OCI-LY7 (cell line): ENCODE measurements around the gene DNAI2. TPM values are rescaled to one million over a fixed set of nuclear protein-coding genes. Genes with fewer than 3 reads are reported as not detected.

Experiments used
- Bru-seq: library from RNA; stranded (reverse); fragments of 400-500 nt; gene quantifications from one replicate; lab custom pipeline; 2021; lab: Mats Ljungman, UMichigan
- BruChase-seq, 2 experiments: library from RNA; stranded (reverse); fragments of 400-500 nt; gene quantifications; one replicate each; lab custom pipeline; 2021; lab: Mats Ljungman, UMichigan
- BruUV-seq: library from RNA; stranded (reverse); fragments of 400-500 nt; replicated peaks from 2 replicates; lab custom pipeline; 2021; lab: Mats Ljungman, UMichigan
- CTCF ChIA-PET: fragments of 300-600 bp; sonication (Branson Sonifier 250); formaldehyde crosslinking; loops from one replicate; lab custom pipeline; 2022; ENCODE audit warnings: antibody characterized with exemption; ENCODE audit not compliant: unreplicated experiment; lab: Charles Lee
- POLR2A ChIA-PET: fragments of 300-600 bp; sonication (Branson Sonifier 250); formaldehyde crosslinking; loops from one replicate; lab custom pipeline; 2022; ENCODE audit warnings: antibody characterized with exemption; lab: Charles Lee
- DNase-seq: peaks from one replicate; pipeline ENCODE4 v3.0.0-alpha.2; 2015; ENCODE audit warnings: low spot score
- H2AFZ ChIP-seq: fragments of 200-600 bp; sonication (generic), shearing (Covaris generic); 2 replicates; pipeline ENCODE4 v1.6.1; 2014; ENCODE audit warnings: mild to moderate bottlenecking, antibody characterized with exemption, low read length, moderate library complexity
- H3K27ac ChIP-seq: fragments of 200-600 bp; sonication (generic); 2 replicates; pipeline ENCODE4 v1.5.1; 2014; ENCODE audit warnings: mixed run types, low read depth, mild to moderate bottlenecking, moderate library complexity, low read length, inconsistent platforms; ENCODE audit not compliant: poor library complexity, severe bottlenecking
- H3K36me3 ChIP-seq: fragments of 200-600 bp; sonication (generic); 2 replicates; pipeline ENCODE4 v1.6.1; 2014; ENCODE audit warnings: mild to moderate bottlenecking, antibody characterized with exemption, low read length, moderate library complexity, mixed read lengths; ENCODE audit not compliant: insufficient read depth
- H3K4me1 ChIP-seq: fragments of 200-600 bp; sonication (generic); 2 replicates; pipeline ENCODE4 v1.5.1; 2014; ENCODE audit warnings: mild to moderate bottlenecking, low read length; ENCODE audit not compliant: insufficient read depth, poor library complexity, severe bottlenecking
- H3K4me2 ChIP-seq: fragments of 200-600 bp; sonication (generic); 2 replicates; pipeline ENCODE4 v1.6.1; 2014; ENCODE audit warnings: mild to moderate bottlenecking, low read length
- H3K4me3 ChIP-seq: fragments of 200-600 bp; sonication (generic); 2 replicates; pipeline ENCODE4 v1.5.1; 2014; ENCODE audit warnings: mild to moderate bottlenecking, low read depth, low read length; ENCODE audit not compliant: poor library complexity, severe bottlenecking
- H3K79me2 ChIP-seq: fragments of 200-600 bp; sonication (generic); 2 replicates; pipeline ENCODE4 v1.6.1; 2016; ENCODE audit warnings: low read depth, mild to moderate bottlenecking, low read length, moderate library complexity, mixed read lengths; ENCODE audit not compliant: insufficient read depth
- H3K9me2 ChIP-seq: fragments of 200-600 bp; sonication (generic); 2 replicates; pipeline ENCODE4 v1.6.1; 2016; ENCODE audit warnings: mild to moderate bottlenecking, low read length, mixed read lengths; ENCODE audit not compliant: insufficient read depth
- H3K9me3 ChIP-seq: fragments of 200-600 bp; sonication (generic); 2 replicates; pipeline ENCODE4 v1.6.1; 2014; ENCODE audit warnings: mild to moderate bottlenecking, mixed run types, low read length, mixed read lengths
- H4K20me1 ChIP-seq: fragments of 200-600 bp; sonication (generic); 2 replicates; pipeline ENCODE4 v1.6.1; 2014; ENCODE audit warnings: mild to moderate bottlenecking, antibody characterized with exemption, low read length, moderate library complexity, mixed read lengths; ENCODE audit not compliant: insufficient read depth
- EZH2phosphoT487 ChIP-seq: fragments of 200-600 bp; sonication (generic); IDR thresholded peaks from 2 replicates; pipeline ENCODE4 v1.6.1; 2018; ENCODE audit warnings: low read depth, borderline replicate concordance, mild to moderate bottlenecking, mixed run types, antibody characterized with exemption, low read length, moderate library complexity, mixed read lengths
- intact Hi-C: fragments of 100-400 bp; cut with micrococcal nuclease; formaldehyde crosslinking; loops from one replicate; pipeline ENCODE4 v1.10.0; 2022; ENCODE audit not compliant: unreplicated experiment
- long read RNA-seq: library from polyadenylated mRNA; stranded (forward); transcript quantifications from one replicate; pipeline ENCODE4 v2.0.0, GENCODE V29; 2022
- total RNA-seq, 2 experiments: library from RNA; depleted of rRNA in 1 of 2; stranded (reverse); fragments of >200 nt in 1 of 2; shearing (Covaris generic) in 1 of 2; gene quantifications; 2 replicates each; pipeline ENCODE4 v1.2.3, GENCODE V29; 2014 to 2022
- TF ChIP-seq, protein P1 (sequence below): fragments of 200-600 bp; sonication (generic); conservative IDR thresholded peaks from 2 replicates; pipeline ENCODE4 v1.5.1; 2014; ENCODE audit warnings: mild to moderate bottlenecking, antibody characterized with exemption, low read length, moderate library complexity, mixed read lengths

The DNAI2 gene, protein sequence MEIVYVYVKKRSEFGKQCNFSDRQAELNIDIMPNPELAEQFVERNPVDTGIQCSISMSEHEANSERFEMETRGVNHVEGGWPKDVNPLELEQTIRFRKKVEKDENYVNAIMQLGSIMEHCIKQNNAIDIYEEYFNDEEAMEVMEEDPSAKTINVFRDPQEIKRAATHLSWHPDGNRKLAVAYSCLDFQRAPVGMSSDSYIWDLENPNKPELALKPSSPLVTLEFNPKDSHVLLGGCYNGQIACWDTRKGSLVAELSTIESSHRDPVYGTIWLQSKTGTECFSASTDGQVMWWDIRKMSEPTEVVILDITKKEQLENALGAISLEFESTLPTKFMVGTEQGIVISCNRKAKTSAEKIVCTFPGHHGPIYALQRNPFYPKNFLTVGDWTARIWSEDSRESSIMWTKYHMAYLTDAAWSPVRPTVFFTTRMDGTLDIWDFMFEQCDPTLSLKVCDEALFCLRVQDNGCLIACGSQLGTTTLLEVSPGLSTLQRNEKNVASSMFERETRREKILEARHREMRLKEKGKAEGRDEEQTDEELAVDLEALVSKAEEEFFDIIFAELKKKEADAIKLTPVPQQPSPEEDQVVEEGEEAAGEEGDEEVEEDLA
- total RNA-seq (2014; rRNA removed; shearing (Covaris generic)), result not detected in 2 replicates
- total RNA-seq (2022), result not detected in 2 replicates
- not detected for Bru-seq, nascent RNA
- percentile 4 among the genes with signal in this experiment for BruChase-seq, experiment 1, labeled RNA remaining after a 6-hour chase
- not detected for BruChase-seq, experiment 2, labeled RNA remaining after a 2-hour chase
- long read RNA-seq, result 0 reads

DNA sequence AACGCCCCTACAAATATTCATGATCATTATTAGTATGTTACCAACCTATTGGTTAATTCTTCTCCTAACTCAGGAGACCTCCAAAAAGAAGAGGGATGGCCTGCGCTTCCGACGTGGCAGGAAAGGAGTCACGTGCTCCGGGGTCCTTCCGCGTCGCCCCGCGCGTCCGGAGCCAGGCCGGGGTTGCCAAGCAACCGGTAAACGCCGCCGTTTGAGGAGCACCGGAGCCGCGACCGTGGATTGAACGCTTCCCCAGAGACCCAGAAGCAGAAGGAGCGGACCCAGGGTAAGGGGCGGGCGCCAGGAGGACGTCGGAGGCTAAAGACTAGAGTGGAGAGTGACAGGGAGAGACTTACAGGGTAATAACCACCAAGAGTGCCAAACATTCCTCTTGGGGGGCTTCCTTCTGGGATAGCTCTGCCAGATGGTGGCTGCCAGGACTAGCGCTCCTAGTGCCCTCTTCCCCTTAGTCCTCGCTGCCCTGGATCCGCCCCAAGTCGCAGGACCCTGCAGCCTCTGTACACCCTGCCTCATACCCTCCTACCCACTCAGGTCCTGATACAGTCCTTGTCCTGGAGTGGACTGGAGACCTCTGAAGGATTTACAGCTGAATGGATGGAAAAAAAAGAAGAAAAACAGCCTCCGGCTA is at the start of gene DNAI2:
Gene DNAI2 (plus strand): TSS at position 175 of the 649 bp plus-strand sequence. CDS start 7,584 bp downstream, outside the sequence.
- no peak within 1 kb of the TSS for H3K4me3 ChIP-seq
- H3K4me1 ChIP-seq, result peaks cover 8% of the 10 kb centered on the region
- H3K27ac ChIP-seq, result no peak within 1 kb of the TSS
- H4K20me1 ChIP-seq, result no peaks in the 10 kb centered on the region
- no peaks in the 10 kb centered on the region for H3K9me2 ChIP-seq
- H3K9me3 ChIP-seq, result no peaks in the 10 kb centered on the region
- POLR2A ChIA-PET, result no interaction called here
- TF ChIP-seq EZH2phosphoT487, result no peak
- TF ChIP-seq, protein P1, sequence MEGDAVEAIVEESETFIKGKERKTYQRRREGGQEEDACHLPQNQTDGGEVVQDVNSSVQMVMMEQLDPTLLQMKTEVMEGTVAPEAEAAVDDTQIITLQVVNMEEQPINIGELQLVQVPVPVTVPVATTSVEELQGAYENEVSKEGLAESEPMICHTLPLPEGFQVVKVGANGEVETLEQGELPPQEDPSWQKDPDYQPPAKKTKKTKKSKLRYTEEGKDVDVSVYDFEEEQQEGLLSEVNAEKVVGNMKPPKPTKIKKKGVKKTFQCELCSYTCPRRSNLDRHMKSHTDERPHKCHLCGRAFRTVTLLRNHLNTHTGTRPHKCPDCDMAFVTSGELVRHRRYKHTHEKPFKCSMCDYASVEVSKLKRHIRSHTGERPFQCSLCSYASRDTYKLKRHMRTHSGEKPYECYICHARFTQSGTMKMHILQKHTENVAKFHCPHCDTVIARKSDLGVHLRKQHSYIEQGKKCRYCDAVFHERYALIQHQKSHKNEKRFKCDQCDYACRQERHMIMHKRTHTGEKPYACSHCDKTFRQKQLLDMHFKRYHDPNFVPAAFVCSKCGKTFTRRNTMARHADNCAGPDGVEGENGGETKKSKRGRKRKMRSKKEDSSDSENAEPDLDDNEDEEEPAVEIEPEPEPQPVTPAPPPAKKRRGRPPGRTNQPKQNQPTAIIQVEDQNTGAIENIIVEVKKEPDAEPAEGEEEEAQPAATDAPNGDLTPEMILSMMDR, result no peak
- H3K36me3 ChIP-seq, result no peaks in the 10 kb centered on the region
- no TSS peak for BruUV-seq
- DNase-seq, result no peak
- peak within 1 kb of the TSS; percentile 33; the same call in 1 of the 2 replicates for H2AFZ ChIP-seq
- H3K79me2 ChIP-seq, result no peaks in the 10 kb centered on the region
- H3K4me2 ChIP-seq, result peak within 1 kb of the TSS; percentile 7
- intact Hi-C loops, result no loop called here
- CTCF ChIA-PET, result no interaction called here

DNA sequence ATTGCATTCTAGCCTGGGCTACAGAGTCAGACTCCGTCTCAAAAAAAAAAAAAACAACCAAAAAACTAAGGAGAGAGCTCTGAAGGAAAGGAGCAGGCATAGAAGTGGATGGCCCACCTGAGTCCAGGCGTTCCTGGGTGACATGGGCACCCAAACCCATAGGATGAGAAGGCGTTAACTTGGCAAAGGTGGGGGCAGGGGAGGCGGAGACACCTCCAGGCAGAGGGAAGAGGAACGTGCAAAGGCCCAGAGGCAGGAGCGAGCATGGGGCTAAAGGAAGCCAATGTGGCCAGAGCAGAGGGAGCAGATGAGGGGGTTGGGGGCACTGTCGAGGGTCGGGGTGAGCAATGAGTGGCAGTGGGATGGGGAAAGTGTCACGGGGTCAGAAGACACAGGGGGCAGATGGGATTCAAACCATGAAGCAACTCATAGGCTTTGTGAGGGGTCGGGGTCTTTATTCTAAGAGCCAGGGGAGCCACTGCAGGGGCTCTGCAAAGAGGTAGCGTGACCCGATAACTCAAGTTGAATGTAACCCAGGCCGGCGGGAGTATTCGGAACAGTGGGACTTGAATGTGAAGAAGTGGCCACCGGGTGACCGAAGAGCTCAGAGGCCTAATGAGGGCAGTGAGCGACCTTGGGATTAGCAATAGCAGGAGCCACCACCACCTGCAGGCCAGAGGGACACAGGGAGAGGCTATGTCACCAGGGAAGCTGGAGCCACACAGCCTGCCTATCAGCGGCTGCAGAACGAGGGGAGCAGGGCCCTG is 48.9 kb upstream of the DNAI2 start:
- Histone ChIP-seq H3K9me3 (no peaks in the 10 kb centered on the region), H3K9me2 (no peaks in the 10 kb centered on the region), H3K4me3 (no peak overlapping the region), H3K27ac (no peak overlapping the region), H2AFZ (no peak overlapping the region), H3K79me2 (no peaks in the 10 kb centered on the region), H3K4me2 (no peak overlapping the region), H4K20me1 (no peaks in the 10 kb centered on the region), H3K4me1 (no peaks in the 10 kb centered on the region), H3K36me3 (no peaks in the 10 kb centered on the region)
- no peak for TF ChIP-seq EZH2phosphoT487
- TF ChIP-seq, protein P1, result no peak
- intact Hi-C loops, result no loop called here
- POLR2A ChIA-PET, result interaction anchor here (0.6 to 0.7 kb wide), 2 partner anchors 223 to 1877 kb away, joined by 3 to 7 read pairs; no protein-coding TSS in a partner anchor
- BruUV-seq, result no TSS peak
- CTCF ChIA-PET, result no interaction called here
- no peak for DNase-seq
